Activated CD8-positive, alpha-beta memory T cell treated with anti-CD3 and anti-CD28 coated beads for 1 hour (primary cell): ENCODE data around the gene CHRNA4.

Source experiments
- DNase-seq, 2 donors: peaks; one replicate each; pipeline ENCODE4 v3.0.0-alpha.2; 2020; ENCODE audit warnings: low read depth in 1 of 2; ENCODE audit errors: extremely low read depth in 1 of 2

The CHRNA4 gene

GRCh38 chr20:63295018-63295417 is 66.1 kb downstream of the CHRNA4 start:
- no peak for DNase-seq

- DNase-seq = no peak
These were observed 66.6 kb downstream of the CHRNA4 start for GRCh38 chr20:63294536-63294900.

- no peak for DNase-seq
These were observed 67.1 kb downstream of the CHRNA4 start for GRCh38 chr20:63293871-63294535.

- DNase-seq = no peak
These were observed 67.7 kb downstream of the CHRNA4 start for GRCh38 chr20:63293456-63293855.
